GM23338 (cell line): ENCODE measurements around the gene C17orf114.

ENCODE experiments used
- ATAC-seq: fragments of 200-7000 bp; cut with Tn5 transposase; 3 replicates; pipeline ENCODE4 v1.9.1; 2020
- DNase-seq: peaks from one replicate; pipeline ENCODE4 v3.0.0-alpha.2; 2015; ENCODE audit warnings: low spot score
- H2AFZ ChIP-seq: fragments of 200-600 bp; sonication (generic); 2 replicates; pipeline ENCODE4 v1.8.0; 2016; ENCODE audit warnings: antibody characterized with exemption, mild to moderate bottlenecking, moderate library complexity
- H3F3A ChIP-seq: fragments of 200-600 bp; sonication (generic); replicated peaks from 2 replicates; pipeline ENCODE4 v1.8.0; 2017; ENCODE audit warnings: antibody characterized with exemption, mixed run types, low read depth
- H3K27ac ChIP-seq: fragments of 200-600 bp; sonication (generic); 2 replicates; pipeline ENCODE4 v1.6.1; 2016; ENCODE audit warnings: low read depth
- H3K27me3 ChIP-seq: fragments of 200-600 bp; sonication (generic); 2 replicates; pipeline ENCODE4 v1.8.0; 2016; ENCODE audit warnings: mild to moderate bottlenecking, mixed run types, moderate library complexity; ENCODE audit not compliant: insufficient read depth
- H3K36me3 ChIP-seq: fragments of 200-600 bp; sonication (generic); 2 replicates; pipeline ENCODE4 v1.8.0; 2016; ENCODE audit warnings: mild to moderate bottlenecking; ENCODE audit not compliant: insufficient read depth
- H3K4me1 ChIP-seq: fragments of 200-600 bp; sonication (generic); 2 replicates; pipeline ENCODE4 v1.8.0; 2016; ENCODE audit warnings: mild to moderate bottlenecking, moderate library complexity; ENCODE audit not compliant: insufficient read depth
- H3K4me2 ChIP-seq: fragments of 200-600 bp; sonication (generic); 2 replicates; pipeline ENCODE4 v1.7.1; 2017; ENCODE audit warnings: mixed run types
- H3K4me3 ChIP-seq: fragments of 200-600 bp; sonication (generic); 2 replicates; pipeline ENCODE4 v1.6.1; 2016; ENCODE audit warnings: mixed run types
- H3K79me2 ChIP-seq: fragments of 200-600 bp; sonication (generic); replicated peaks from 2 replicates; pipeline ENCODE4 v1.8.0; 2017; ENCODE audit warnings: mild to moderate bottlenecking; ENCODE audit not compliant: insufficient read depth
- H3K9me2 ChIP-seq: fragments of 200-600 bp; sonication (generic); 2 replicates; pipeline ENCODE4 v1.8.0; 2017; ENCODE audit not compliant: insufficient read depth
- H4K20me1 ChIP-seq: fragments of 200-600 bp; sonication (generic); replicated peaks from 2 replicates; pipeline ENCODE4 v1.8.0; 2017; ENCODE audit warnings: mild to moderate bottlenecking; ENCODE audit not compliant: insufficient read depth
- H3K27ac Mint-ChIP-seq: 2 replicates; pipeline ENCODE4 v1.8.0; 2020; ENCODE audit warnings: inconsistent platforms, mild to moderate bottlenecking, moderate library complexity, mixed read lengths
- H3K27me3 Mint-ChIP-seq: 3 replicates; pipeline ENCODE4 v1.8.0; 2022; ENCODE audit warnings: low read depth, mild to moderate bottlenecking, moderate library complexity, mixed read lengths, inconsistent platforms; ENCODE audit not compliant: insufficient read depth, poor library complexity
- H3K36me3 Mint-ChIP-seq: 3 replicates; pipeline ENCODE4 v1.8.0; 2021; ENCODE audit warnings: low read depth, mild to moderate bottlenecking, inconsistent platforms, moderate library complexity, mixed read lengths
- H3K4me1 Mint-ChIP-seq: 3 replicates; pipeline ENCODE4 v1.8.0; 2020; ENCODE audit warnings: mild to moderate bottlenecking, inconsistent platforms, mixed read lengths
- H3K4me3 Mint-ChIP-seq: 3 replicates; pipeline ENCODE4 v1.8.0; 2021; ENCODE audit warnings: moderate library complexity, mild to moderate bottlenecking, inconsistent platforms, mixed read lengths
- H3K9me3 Mint-ChIP-seq: 3 replicates; pipeline ENCODE4 v1.8.0; 2020; ENCODE audit warnings: moderate library complexity, mild to moderate bottlenecking, inconsistent platforms, mixed read lengths
- CREB1 ChIP-seq: fragments of 250-450 bp; sonication (Bioruptor Pico); IDR thresholded peaks from 2 replicates; pipeline ENCODE4 v1.5.0; 2020; ENCODE audit warnings: low read depth, mild to moderate bottlenecking, moderate library complexity
- CTCF ChIP-seq, 2 experiments: fragments of 200-600 bp in 1 of 2; sonication (generic) in 1 of 2; conservative IDR thresholded peaks; 2 replicates each; pipeline versions ENCODE4 v1.5.1 to v1.6.1; 2016 to 2017; ENCODE audit warnings: antibody characterized with exemption in 2 of 2, low read depth in 2 of 2, mild to moderate bottlenecking in 2 of 2, moderate library complexity in 1 of 2
- ETS1 ChIP-seq: IDR thresholded peaks from 2 replicates; pipeline ENCODE4 v1.6.1; 2016; ENCODE audit warnings: antibody characterized with exemption
- JUNB ChIP-seq: IDR thresholded peaks from one replicate; pipeline ENCODE4 v1.6.1; 2016; ENCODE audit warnings: antibody characterized with exemption; ENCODE audit not compliant: unreplicated experiment
- NANOG ChIP-seq: IDR thresholded peaks from 2 replicates; pipeline ENCODE4 v1.6.1; 2016; ENCODE audit warnings: antibody characterized with exemption, borderline replicate concordance
- POLR2AphosphoS5 ChIP-seq: IDR thresholded peaks from 2 replicates; pipeline ENCODE4 v1.6.1; 2016; ENCODE audit warnings: antibody characterized with exemption, low read depth
- STAT1 ChIP-seq: IDR thresholded peaks from one replicate; pipeline ENCODE4 v1.6.1; 2016; ENCODE audit warnings: antibody characterized with exemption; ENCODE audit not compliant: unreplicated experiment
- ZNF114 ChIP-seq: fragments of 250-450 bp; sonication (Bioruptor Pico); IDR thresholded peaks from 2 replicates; pipeline ENCODE4 v1.5.0; 2020; ENCODE audit warnings: mild to moderate bottlenecking, moderate library complexity
- TF ChIP-seq, protein P1 (sequence below): fragments of 250-450 bp; sonication (Bioruptor Pico); IDR thresholded peaks from 2 replicates; pipeline ENCODE4 v1.5.0; 2020; ENCODE audit warnings: mild to moderate bottlenecking, moderate library complexity
- TF ChIP-seq, protein P2 (sequence below): IDR thresholded peaks from one replicate; pipeline ENCODE4 v1.6.1; 2018; ENCODE audit warnings: antibody characterized with exemption; ENCODE audit not compliant: unreplicated experiment

C17orf114 gene

DNA sequence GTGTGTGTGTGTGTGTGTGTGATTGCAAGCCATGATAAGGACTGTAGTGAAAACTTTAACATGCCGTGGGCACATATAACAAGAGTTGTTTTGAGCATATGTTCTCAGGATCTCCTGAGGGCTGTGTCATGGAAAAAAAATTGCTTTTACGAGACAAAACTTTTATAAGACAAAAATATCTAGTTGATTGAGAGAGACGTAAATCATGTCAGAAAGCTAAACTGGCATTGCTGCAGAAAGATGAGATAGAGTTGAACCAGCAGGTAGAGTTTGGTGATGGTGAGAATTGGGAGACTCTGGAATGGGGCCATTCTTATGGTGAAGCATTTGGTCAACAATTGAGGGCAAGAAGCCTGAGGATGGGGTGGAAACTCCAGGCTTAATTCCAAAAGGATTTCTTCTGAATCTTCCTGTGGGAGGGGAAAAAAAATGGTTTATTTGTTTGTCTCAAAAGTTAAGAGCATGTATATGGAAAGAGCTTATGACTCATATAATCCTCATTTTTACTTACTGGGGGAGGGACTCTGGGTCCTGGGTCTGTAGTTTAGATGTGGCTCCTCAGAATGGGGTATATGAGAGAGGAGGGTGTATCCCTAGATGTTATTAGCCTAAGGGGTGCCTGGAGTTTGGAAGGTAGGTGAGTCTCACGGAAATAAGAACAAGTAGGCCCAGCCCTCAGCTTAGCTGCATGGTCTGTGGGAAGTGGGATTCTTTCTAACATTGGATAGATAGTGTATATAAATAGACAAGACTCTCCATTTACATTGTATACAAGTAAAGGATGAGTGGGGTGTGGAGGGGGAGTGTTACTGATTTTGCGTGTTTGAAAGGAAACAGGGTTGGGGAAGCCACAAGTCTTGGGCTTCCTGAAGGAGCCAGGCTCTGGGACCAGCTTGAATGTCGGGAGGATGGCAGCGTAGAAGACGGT is 38.1 kb upstream of the C17orf114 start:
- H3K36me3 Mint-ChIP-seq = no peaks in the 10 kb centered on the region; the same call in 2 of the 3 replicates
- Histone ChIP-seq H3K79me2 (peaks cover 82% of the 10 kb centered on the region), H3K4me3 (no peak overlapping the region), H3K27me3 (no peaks in the 10 kb centered on the region), H4K20me1 (peaks cover 19% of the 10 kb centered on the region), H3K4me2 (no peak overlapping the region), H2AFZ (no peak overlapping the region), H3K36me3 (no peaks in the 10 kb centered on the region), H3K4me1 (0 out of 2 replicates have a peak, but pooled peaks cover 4% of the 10 kb centered on the region), H3F3A (no peaks in the 10 kb centered on the region), H3K27ac (no peak overlapping the region), H3K9me2 (no peaks in the 10 kb centered on the region)
- no peak for DNase-seq
- H3K9me3 Mint-ChIP-seq = no peaks in the 10 kb centered on the region
- H3K27ac Mint-ChIP-seq = no peak overlapping the region
- no peak for ATAC-seq
- no peak overlapping the region; the same call in 2 of the 3 replicates for H3K4me3 Mint-ChIP-seq
- peaks cover 2% of the 10 kb centered on the region for H3K27me3 Mint-ChIP-seq
- H3K4me1 Mint-ChIP-seq = peaks cover 29% of the 10 kb centered on the region
- no peak for TF ChIP-seq ZNF114 (CRISPR knock-in tag)
- TF ChIP-seq, protein P1, sequence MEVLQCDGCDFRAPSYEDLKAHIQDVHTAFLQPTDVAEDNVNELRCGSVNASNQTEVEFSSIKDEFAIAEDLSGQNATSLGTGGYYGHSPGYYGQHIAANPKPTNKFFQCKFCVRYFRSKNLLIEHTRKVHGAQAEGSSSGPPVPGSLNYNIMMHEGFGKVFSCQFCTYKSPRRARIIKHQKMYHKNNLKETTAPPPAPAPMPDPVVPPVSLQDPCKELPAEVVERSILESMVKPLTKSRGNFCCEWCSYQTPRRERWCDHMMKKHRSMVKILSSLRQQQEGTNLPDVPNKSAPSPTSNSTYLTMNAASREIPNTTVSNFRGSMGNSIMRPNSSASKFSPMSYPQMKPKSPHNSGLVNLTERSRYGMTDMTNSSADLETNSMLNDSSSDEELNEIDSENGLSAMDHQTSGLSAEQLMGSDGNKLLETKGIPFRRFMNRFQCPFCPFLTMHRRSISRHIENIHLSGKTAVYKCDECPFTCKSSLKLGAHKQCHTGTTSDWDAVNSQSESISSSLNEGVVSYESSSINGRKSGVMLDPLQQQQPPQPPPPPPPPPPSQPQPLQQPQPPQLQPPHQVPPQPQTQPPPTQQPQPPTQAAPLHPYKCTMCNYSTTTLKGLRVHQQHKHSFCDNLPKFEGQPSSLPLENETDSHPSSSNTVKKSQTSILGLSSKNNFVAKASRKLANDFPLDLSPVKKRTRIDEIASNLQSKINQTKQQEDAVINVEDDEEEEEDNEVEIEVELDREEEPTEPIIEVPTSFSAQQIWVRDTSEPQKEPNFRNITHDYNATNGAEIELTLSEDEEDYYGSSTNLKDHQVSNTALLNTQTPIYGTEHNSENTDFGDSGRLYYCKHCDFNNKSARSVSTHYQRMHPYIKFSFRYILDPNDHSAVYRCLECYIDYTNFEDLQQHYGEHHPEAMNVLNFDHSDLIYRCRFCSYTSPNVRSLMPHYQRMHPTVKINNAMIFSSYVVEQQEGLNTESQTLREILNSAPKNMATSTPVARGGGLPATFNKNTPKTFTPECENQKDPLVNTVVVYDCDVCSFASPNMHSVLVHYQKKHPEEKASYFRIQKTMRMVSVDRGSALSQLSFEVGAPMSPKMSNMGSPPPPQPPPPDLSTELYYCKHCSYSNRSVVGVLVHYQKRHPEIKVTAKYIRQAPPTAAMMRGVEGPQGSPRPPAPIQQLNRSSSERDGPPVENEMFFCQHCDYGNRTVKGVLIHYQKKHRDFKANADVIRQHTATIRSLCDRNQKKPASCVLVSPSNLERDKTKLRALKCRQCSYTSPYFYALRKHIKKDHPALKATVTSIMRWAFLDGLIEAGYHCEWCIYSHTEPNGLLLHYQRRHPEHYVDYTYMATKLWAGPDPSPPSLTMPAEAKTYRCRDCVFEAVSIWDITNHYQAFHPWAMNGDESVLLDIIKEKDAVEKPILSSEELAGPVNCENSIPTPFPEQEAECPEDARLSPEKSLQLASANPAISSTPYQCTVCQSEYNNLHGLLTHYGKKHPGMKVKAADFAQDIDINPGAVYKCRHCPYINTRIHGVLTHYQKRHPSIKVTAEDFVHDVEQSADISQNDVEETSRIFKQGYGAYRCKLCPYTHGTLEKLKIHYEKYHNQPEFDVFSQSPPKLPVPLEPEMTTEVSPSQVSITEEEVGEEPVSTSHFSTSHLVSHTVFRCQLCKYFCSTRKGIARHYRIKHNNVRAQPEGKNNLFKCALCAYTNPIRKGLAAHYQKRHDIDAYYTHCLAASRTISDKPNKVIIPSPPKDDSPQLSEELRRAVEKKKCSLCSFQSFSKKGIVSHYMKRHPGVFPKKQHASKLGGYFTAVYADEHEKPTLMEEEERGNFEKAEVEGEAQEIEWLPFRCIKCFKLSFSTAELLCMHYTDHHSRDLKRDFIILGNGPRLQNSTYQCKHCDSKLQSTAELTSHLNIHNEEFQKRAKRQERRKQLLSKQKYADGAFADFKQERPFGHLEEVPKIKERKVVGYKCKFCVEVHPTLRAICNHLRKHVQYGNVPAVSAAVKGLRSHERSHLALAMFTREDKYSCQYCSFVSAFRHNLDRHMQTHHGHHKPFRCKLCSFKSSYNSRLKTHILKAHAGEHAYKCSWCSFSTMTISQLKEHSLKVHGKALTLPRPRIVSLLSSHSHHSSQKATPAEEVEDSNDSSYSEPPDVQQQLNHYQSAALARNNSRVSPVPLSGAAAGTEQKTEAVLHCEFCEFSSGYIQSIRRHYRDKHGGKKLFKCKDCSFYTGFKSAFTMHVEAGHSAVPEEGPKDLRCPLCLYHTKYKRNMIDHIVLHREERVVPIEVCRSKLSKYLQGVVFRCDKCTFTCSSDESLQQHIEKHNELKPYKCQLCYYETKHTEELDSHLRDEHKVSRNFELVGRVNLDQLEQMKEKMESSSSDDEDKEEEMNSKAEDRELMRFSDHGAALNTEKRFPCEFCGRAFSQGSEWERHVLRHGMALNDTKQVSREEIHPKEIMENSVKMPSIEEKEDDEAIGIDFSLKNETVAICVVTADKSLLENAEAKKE = no peak
- TF ChIP-seq CTCF (conservative IDR thresholded peaks at IDR 0.05; ENCODE audit: low read depth in 2 of 2) = no peak
- no peak for TF ChIP-seq STAT1
- TF ChIP-seq CREB1 (CRISPR knock-in tag) = no peak
- TF ChIP-seq ETS1 = no peak
- no peak for TF ChIP-seq JUNB
- TF ChIP-seq, protein P2, sequence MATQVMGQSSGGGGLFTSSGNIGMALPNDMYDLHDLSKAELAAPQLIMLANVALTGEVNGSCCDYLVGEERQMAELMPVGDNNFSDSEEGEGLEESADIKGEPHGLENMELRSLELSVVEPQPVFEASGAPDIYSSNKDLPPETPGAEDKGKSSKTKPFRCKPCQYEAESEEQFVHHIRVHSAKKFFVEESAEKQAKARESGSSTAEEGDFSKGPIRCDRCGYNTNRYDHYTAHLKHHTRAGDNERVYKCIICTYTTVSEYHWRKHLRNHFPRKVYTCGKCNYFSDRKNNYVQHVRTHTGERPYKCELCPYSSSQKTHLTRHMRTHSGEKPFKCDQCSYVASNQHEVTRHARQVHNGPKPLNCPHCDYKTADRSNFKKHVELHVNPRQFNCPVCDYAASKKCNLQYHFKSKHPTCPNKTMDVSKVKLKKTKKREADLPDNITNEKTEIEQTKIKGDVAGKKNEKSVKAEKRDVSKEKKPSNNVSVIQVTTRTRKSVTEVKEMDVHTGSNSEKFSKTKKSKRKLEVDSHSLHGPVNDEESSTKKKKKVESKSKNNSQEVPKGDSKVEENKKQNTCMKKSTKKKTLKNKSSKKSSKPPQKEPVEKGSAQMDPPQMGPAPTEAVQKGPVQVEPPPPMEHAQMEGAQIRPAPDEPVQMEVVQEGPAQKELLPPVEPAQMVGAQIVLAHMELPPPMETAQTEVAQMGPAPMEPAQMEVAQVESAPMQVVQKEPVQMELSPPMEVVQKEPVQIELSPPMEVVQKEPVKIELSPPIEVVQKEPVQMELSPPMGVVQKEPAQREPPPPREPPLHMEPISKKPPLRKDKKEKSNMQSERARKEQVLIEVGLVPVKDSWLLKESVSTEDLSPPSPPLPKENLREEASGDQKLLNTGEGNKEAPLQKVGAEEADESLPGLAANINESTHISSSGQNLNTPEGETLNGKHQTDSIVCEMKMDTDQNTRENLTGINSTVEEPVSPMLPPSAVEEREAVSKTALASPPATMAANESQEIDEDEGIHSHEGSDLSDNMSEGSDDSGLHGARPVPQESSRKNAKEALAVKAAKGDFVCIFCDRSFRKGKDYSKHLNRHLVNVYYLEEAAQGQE = no peak
- no peak for TF ChIP-seq NANOG
- no peak for TF ChIP-seq POLR2AphosphoS5
